Smooth muscle cell (in vitro differentiated cells): ENCODE data around the gene ZDHHC14. TPM values are rescaled to one million over a fixed set of nuclear protein-coding genes. Genes with fewer than 3 reads are reported as not detected.
"Not testable (repeated sequence)": the region's sequence is repeated elsewhere in the genome, so short reads cannot be mapped to it uniquely, and the experiment has no call there.

ENCODE experiments used
- DNase-seq: peaks from one replicate; lab custom pipeline; 2025; ENCODE audit not compliant: unreplicated experiment; lab: John Stamatoyannopoulos, UW
- H2AFZ ChIP-seq: fragments of 200-600 bp; sonication (generic); 2 replicates; pipeline ENCODE4 v1.6.0; 2016; ENCODE audit warnings: antibody characterized with exemption, low read depth, mild to moderate bottlenecking
- H3F3A ChIP-seq: fragments of 200-600 bp; sonication (generic); 2 replicates; pipeline ENCODE4 v1.6.0; 2017; ENCODE audit warnings: antibody characterized with exemption, low read depth
- H3K27ac ChIP-seq: fragments of 200-600 bp; sonication (generic); 2 replicates; pipeline ENCODE4 v1.5.1; 2016; ENCODE audit warnings: low read depth, mild to moderate bottlenecking
- H3K27me3 ChIP-seq: fragments of 200-600 bp; sonication (generic); 2 replicates; pipeline ENCODE4 v1.6.1; 2016; ENCODE audit warnings: low read depth, mild to moderate bottlenecking
- H3K36me3 ChIP-seq: fragments of 200-600 bp; sonication (generic); 2 replicates; pipeline ENCODE4 v1.5.1; 2016; ENCODE audit warnings: low read depth
- H3K4me1 ChIP-seq: fragments of 200-600 bp; sonication (generic); 2 replicates; pipeline ENCODE4 v1.5.1; 2016; ENCODE audit warnings: low read depth
- H3K4me2 ChIP-seq: fragments of 200-600 bp; sonication (generic); 2 replicates; pipeline ENCODE4 v1.6.0; 2016; ENCODE audit warnings: mild to moderate bottlenecking
- H3K4me3 ChIP-seq: fragments of 200-600 bp; sonication (generic); 2 replicates; pipeline ENCODE4 v1.5.1; 2016; ENCODE audit warnings: mild to moderate bottlenecking
- H3K79me2 ChIP-seq: fragments of 200-600 bp; sonication (generic); 2 replicates; pipeline ENCODE4 v1.6.0; 2016; ENCODE audit warnings: low read depth, mild to moderate bottlenecking
- H3K9ac ChIP-seq: fragments of 200-600 bp; sonication (generic); 2 replicates; pipeline ENCODE4 v1.6.0; 2016; ENCODE audit warnings: low read depth
- H3K9me3 ChIP-seq: fragments of 200-600 bp; sonication (generic); replicated peaks from 2 replicates; pipeline ENCODE4 v1.5.1; 2016; ENCODE audit warnings: low read depth
- H4K20me1 ChIP-seq: fragments of 200-600 bp; sonication (generic); 2 replicates; pipeline ENCODE4 v1.6.0; 2016; ENCODE audit warnings: low read depth
- CTCF ChIP-seq: fragments of 200-600 bp; sonication (generic); IDR thresholded peaks from 2 replicates; pipeline ENCODE4 v1.5.1; 2017; ENCODE audit warnings: borderline replicate concordance, mild to moderate bottlenecking, antibody characterized with exemption; ENCODE audit not compliant: insufficient read depth, poor library complexity, severe bottlenecking
- WGBS: methylation state at CpG from one replicate; pipeline ENCODE4 v1.1.7; 2016; ENCODE audit warnings: low lambda C conversion rate; 5-methylcytosine and 5-hydroxymethylcytosine counted together
- polyA plus RNA-seq: library from polyadenylated mRNA; unstranded; fragments of >200 nt; fragmentation: Nextera tagmentation; extraction: Ambion mirVana; gene quantifications from 2 replicates; pipeline ENCODE4 v1.2.1, GENCODE V29; 2016
- total RNA-seq: library from RNA; depleted of rRNA; stranded (reverse); fragments of >200 nt; gene quantifications from 2 replicates; pipeline ENCODE4 v1.2.3, GENCODE V29; 2014

Gene ZDHHC14
- total and polyA plus RNA-seq, 2 experiments from 2014 or later = 1.3 to 1.6 TPM

GRCh38 chr6:157587127-157587926 is 206.3 kb downstream of the ZDHHC14 start:
- peaks cover 9% of the 10 kb centered on the region for H3K4me1 ChIP-seq
- H3K27ac ChIP-seq = no peak overlapping the region
- H3K4me2 ChIP-seq = no peak overlapping the region
- no peaks in the 10 kb centered on the region for H3K27me3 ChIP-seq
- no peak for TF ChIP-seq CTCF
- 89% methylated on average over 4 of the region's 4 CpGs for WGBS
- H3K4me3 ChIP-seq = peak overlapping the region; percentile 13
- no peaks in the 10 kb centered on the region for H3K36me3 ChIP-seq
- no peaks in the 10 kb centered on the region for H3F3A ChIP-seq
- H4K20me1 ChIP-seq = no peaks in the 10 kb centered on the region
- H2AFZ ChIP-seq = no peak overlapping the region
- H3K79me2 ChIP-seq = no peaks in the 10 kb centered on the region
- no peak for DNase-seq
- H3K9ac ChIP-seq = no peak overlapping the region
- H3K9me3 ChIP-seq = no peaks in the 10 kb centered on the region

GRCh38 chr6:157590654-157591053 is 209.7 kb downstream of the ZDHHC14 start:
- not testable (repeated sequence) for H3K4me1 ChIP-seq, H2AFZ ChIP-seq, H4K20me1 ChIP-seq, H3K9ac ChIP-seq, H3K4me3 ChIP-seq, H3K27me3 ChIP-seq, H3K36me3 ChIP-seq, H3K4me2 ChIP-seq, H3F3A ChIP-seq, H3K27ac ChIP-seq, H3K9me3 ChIP-seq, DNase-seq, H3K79me2 ChIP-seq
- whole genome bisulfite sequencing = 97% methylated on average over 4 of the region's 4 CpGs

- H3F3A ChIP-seq = no peaks in the 10 kb centered on the region
- no peak overlapping the region for H2AFZ ChIP-seq
- H3K27me3 ChIP-seq = no peaks in the 10 kb centered on the region
- no peak overlapping the region for H3K9ac ChIP-seq
- WGBS = 98% methylated on average over 14 of the region's 16 CpGs
- no peak for DNase-seq
- H3K4me2 ChIP-seq = no peak overlapping the region
- H3K36me3 ChIP-seq = no peaks in the 10 kb centered on the region
- peaks cover 4% of the 10 kb centered on the region for H3K4me1 ChIP-seq
- no peak for TF ChIP-seq CTCF
- no peaks in the 10 kb centered on the region for H4K20me1 ChIP-seq
- H3K9me3 ChIP-seq = no peaks in the 10 kb centered on the region
- no peak overlapping the region for H3K27ac ChIP-seq
- H3K79me2 ChIP-seq = no peaks in the 10 kb centered on the region
- no peak overlapping the region for H3K4me3 ChIP-seq
These were observed 211.6 kb downstream of the ZDHHC14 start for GRCh38 chr6:157592541-157592940.

GRCh38 chr6:157592980-157593379 is 212.0 kb downstream of the ZDHHC14 start:
- no peaks in the 10 kb centered on the region for H3F3A ChIP-seq
- no peak for TF ChIP-seq CTCF
- no peaks in the 10 kb centered on the region for H3K9me3 ChIP-seq
- no peaks in the 10 kb centered on the region for H3K79me2 ChIP-seq
- no peak overlapping the region for H2AFZ ChIP-seq
- H3K4me2 ChIP-seq = no peak overlapping the region
- H3K27ac ChIP-seq = no peak overlapping the region
- no peak overlapping the region for H3K4me3 ChIP-seq
- H3K9ac ChIP-seq = no peak overlapping the region
- H3K36me3 ChIP-seq = no peaks in the 10 kb centered on the region
- no peaks in the 10 kb centered on the region for H4K20me1 ChIP-seq
- no peak for DNase-seq
- peaks cover 9% of the 10 kb centered on the region for H3K4me1 ChIP-seq
- no peaks in the 10 kb centered on the region for H3K27me3 ChIP-seq
- WGBS = 95% methylated on average over 21 of the region's 21 CpGs
